H1 (cell line): ENCODE measurements around the gene CENPB. TPM values are rescaled to one million over a fixed set of nuclear protein-coding genes. Genes with fewer than 3 reads are reported as not detected.

Experiments
- ATF2 ChIP-seq: IDR thresholded peaks from 2 replicates; pipeline ENCODE4 v1.6.1; 2012; ENCODE audit warnings: low read length, inconsistent platforms
- FOSL1 ChIP-seq: IDR thresholded peaks from 2 replicates; pipeline ENCODE4 v1.6.1; 2011; ENCODE audit warnings: mild to moderate bottlenecking, low read depth, low read length, moderate library complexity; ENCODE audit not compliant: insufficient read depth
- GTF2F1 ChIP-seq: IDR thresholded peaks from 2 replicates; pipeline ENCODE4 v1.6.1; 2012; ENCODE audit warnings: low read depth, low read length, improper control_type of control experiment, borderline replicate concordance
- RAD21 ChIP-seq, 2 experiments: IDR thresholded peaks in 1 of 2; conservative IDR thresholded peaks in 1 of 2; 2 replicates each; pipeline ENCODE4 v1.6.1; 2011; ENCODE audit warnings: low read depth in 2 of 2, low read length in 2 of 2, improper control_type of control experiment in 1 of 2, inconsistent platforms in 1 of 2, mild to moderate bottlenecking in 1 of 2, moderate library complexity in 1 of 2
- RFX5 ChIP-seq: IDR thresholded peaks from 2 replicates; pipeline ENCODE4 v1.6.1; 2011; ENCODE audit warnings: low read depth, low read length, improper control_type of control experiment, borderline replicate concordance
- SP4 ChIP-seq: IDR thresholded peaks from 2 replicates; pipeline ENCODE4 v1.6.1; 2012; ENCODE audit warnings: low read length, inconsistent platforms
- TBP ChIP-seq: IDR thresholded peaks from 2 replicates; pipeline ENCODE4 v1.6.1; 2011; ENCODE audit warnings: low read depth, low read length, improper control_type of control experiment
- polyA plus RNA-seq, 7 experiments: library from polyadenylated mRNA; depleted of rRNA in 3 of 7; stranded (reverse) in 5 of 7; unstranded in 2 of 7; fragments of >200 nt in 5 of 7; fragments of 200-250 nt in 2 of 7; gene quantifications; 1 replicate in 5 of 7; 2 replicates in 1 of 7; 4 replicates in 1 of 7; pipeline versions ENCODE4 v1.2.1 to v1.2.3, GENCODE V29; 2011 to 2013; ENCODE audit warnings: missing spikeins in 2 of 7, mixed read lengths in 2 of 7
- total RNA-seq: library from RNA; stranded (reverse); fragmentation: NEBNext Ultra II Directional; extraction: Animal tissue kit (Norgen Biotek cat#: 25700); gene quantifications from 2 replicates; pipeline ENCODE4 v1.2.1, GENCODE V29; 2021

The CENPB gene
- total and polyA plus RNA-seq, 2 of the 8 experiments (the other 6 are each of a cell fraction or from before 2014, with no cell fraction given) = 17.7 to 51.6 TPM

- no peak for TF ChIP-seq FOSL1
- no peak for TF ChIP-seq TBP
- no peak for TF ChIP-seq ATF2
- no peak for TF ChIP-seq SP4
- TF ChIP-seq RFX5 = no peak
- TF ChIP-seq RAD21 (IDR thresholded peaks at IDR 0.05 in 1 of 2, conservative IDR thresholded peaks at IDR 0.05 in 1 of 2; ENCODE audit: low read depth in 2 of 2, low read length in 2 of 2) = no peak
- no peak for TF ChIP-seq GTF2F1
Observed at GRCh38 chr20:3803289-3803688, 16.7 kb upstream of the CENPB start (continued).
